BLaER1 treated with 17β-estradiol and CSF1 and Interleukin-3, amounts not matched to agents 10 nM and 100 nM (cell line): ENCODE results near the gene GSDMA.
A peak's percentile ranks its signal among the peaks of the same experiment; 100 is the strongest.

ENCODE experiments used
- H3K27ac ChIP-seq, 11 experiments: shearing (Covaris generic); formaldehyde crosslinking; 2 replicates each; pipeline ENCODE4 v1.8.1; 2022
- H3K27me3 ChIP-seq, 11 experiments: shearing (Covaris generic); formaldehyde crosslinking; 2 replicates each; pipeline ENCODE4 v1.8.1; 2022
- H3K36me3 ChIP-seq, 11 experiments: shearing (Covaris generic); formaldehyde crosslinking; 2 replicates each; pipeline ENCODE4 v1.8.1; 2022
- H3K4me1 ChIP-seq, 10 experiments: shearing (Covaris generic); formaldehyde crosslinking; 2 replicates each; pipeline ENCODE4 v1.8.1; 2022
- H3K4me2 ChIP-seq, 11 experiments: shearing (Covaris generic); formaldehyde crosslinking; 2 replicates each; pipeline ENCODE4 v1.8.1; 2022
- H3K4me3 ChIP-seq, 10 experiments: shearing (Covaris generic); formaldehyde crosslinking; 2 replicates each; pipeline ENCODE4 v1.8.1; 2022
- H3K9ac ChIP-seq, 11 experiments: shearing (Covaris generic); formaldehyde crosslinking; 2 replicates each; pipeline ENCODE4 v1.8.1; 2022
- H3K9me3 ChIP-seq, 11 experiments: shearing (Covaris generic); formaldehyde crosslinking; replicated peaks in 1 of 11; 2 replicates each; pipeline ENCODE4 v1.8.1; 2022
- H4K20me1 ChIP-seq, 11 experiments: shearing (Covaris generic); formaldehyde crosslinking; 2 replicates each; pipeline ENCODE4 v1.8.1; 2022
- Cebpa-rat ChIP-seq, 11 experiments: shearing (Covaris generic); IDR thresholded peaks; 2 replicates each; pipeline ENCODE4 v1.8.1; 2022

GSDMA gene

DNA sequence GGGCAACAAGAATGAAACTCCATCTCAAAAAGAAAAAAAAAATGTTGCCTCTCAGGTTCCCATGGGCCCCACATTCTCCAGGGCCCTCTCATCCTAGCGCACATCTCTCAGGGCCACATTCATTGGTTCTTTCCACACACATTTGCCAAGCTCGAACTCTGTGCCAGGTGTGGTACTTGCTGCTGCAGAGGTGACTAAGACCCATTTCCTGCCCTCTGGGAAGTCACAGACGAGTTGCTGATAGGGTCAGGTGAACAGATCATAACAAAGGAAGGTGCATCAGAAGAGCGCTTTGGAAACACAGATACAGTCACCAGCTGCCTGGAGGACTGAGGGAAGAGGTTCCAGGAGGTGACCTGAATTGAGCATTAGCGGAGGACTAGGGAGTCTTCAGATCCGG is 1.0 kb downstream of the GSDMA start:
- H3K9me3 ChIP-seq = no peaks in the 10 kb centered on the region
- H3K4me2 ChIP-seq = no peak overlapping the region
- no peak overlapping the region for H3K9ac ChIP-seq

DNA sequence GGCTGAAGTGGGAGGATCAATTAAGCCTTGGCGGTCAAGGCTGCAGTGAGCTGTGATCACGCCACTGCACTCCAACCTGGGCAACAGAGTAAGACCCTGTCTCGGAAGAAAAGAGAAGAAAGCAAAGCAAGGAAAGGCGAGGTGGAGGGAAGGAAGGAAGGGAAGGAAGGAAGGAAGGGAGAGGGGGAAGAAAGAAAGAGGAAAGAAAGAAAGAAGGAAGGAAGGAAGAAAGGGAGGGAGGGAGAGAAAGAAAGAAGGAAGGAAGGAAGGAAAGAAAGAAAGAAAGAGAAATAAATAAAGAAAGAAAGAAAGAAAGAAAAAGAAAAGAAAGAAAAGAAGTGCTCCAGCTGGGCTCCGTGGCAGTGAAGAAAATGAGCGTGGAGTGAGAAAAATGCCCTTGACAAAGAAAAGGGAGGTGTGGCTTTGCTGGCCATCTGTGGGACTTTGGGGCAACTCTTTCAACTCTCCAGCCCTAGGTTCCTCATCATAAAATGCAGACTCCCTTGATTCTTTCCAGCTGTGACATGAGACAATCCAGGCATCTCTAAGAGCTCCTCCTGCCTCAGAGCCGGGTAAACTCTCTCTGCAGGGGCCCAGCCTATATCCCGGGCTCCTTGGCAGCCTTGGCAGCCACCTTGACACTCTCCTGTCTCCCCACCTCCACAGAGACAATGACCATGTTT is 2.4 kb downstream of the GSDMA start:
- Histone ChIP-seq H3K4me1 (peaks cover 13 to 42% (median 27%) of the 10 kb centered on the region in 10 experiments), H3K4me2 (no peak overlapping the region; a peak in 1 of 22 replicates), H3K4me3 (no peak overlapping the region), H3K27me3 (no peaks in the 10 kb centered on the region), H3K36me3 (no peaks in the 10 kb centered on the region), H4K20me1 (no peaks in the 10 kb centered on the region), H3K27ac (no peak overlapping the region), H3K9ac (no peak overlapping the region), H3K9me3 (no peaks in the 10 kb centered on the region)
- TF ChIP-seq Cebpa-rat (IDR thresholded peaks at IDR 0.05) = no peak

More for the DNA sequence above, 1.0 kb downstream of the GSDMA start:
- Histone ChIP-seq H3K4me1 (peaks cover 26 to 52% (median 34%) of the 10 kb centered on the region in 10 experiments), H3K27ac (no peak overlapping the region), H3K4me3 (no peak overlapping the region), H4K20me1 (no peaks in the 10 kb centered on the region), H3K27me3 (no peaks in the 10 kb centered on the region), H3K36me3 (no peaks in the 10 kb centered on the region)
- no peak for TF ChIP-seq Cebpa-rat (IDR thresholded peaks at IDR 0.05)

DNA sequence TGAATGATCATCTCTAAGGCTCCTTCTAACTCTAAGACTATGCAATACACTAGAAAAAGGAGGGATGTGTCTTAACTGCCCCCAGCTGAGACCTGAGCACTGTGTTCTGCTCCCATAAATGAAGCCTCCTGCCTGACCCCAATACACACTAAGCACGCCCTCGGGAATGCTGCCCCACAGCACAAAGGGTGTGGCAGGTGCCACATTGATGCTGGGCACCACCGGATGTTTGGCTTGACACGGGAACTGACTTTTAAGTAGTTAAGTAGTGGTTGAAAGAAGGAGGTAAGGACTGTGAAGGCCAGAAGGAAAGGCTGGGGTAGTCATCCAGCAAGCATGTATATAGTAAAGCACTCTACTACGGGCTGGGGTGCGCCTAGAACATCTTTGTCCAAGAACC is 4.0 kb downstream of the GSDMA start:
- H3K9ac ChIP-seq = no peak overlapping the region
- H3K27ac ChIP-seq = peak overlapping the region in 5 of 11 experiments; percentile 17 to 54 (median 49); a peak in 4 of 22 replicates
- H3K9me3 ChIP-seq = no peaks in the 10 kb centered on the region
- peak overlapping the region in 7 of 11 experiments; percentile 13 to 80 (median 75); a peak in 12 of 22 replicates for H3K4me2 ChIP-seq
- no peak overlapping the region for H3K4me3 ChIP-seq
- peaks cover 8 to 41% (median 27%) of the 10 kb centered on the region in 10 experiments for H3K4me1 ChIP-seq
- no peaks in the 10 kb centered on the region for H4K20me1 ChIP-seq
- TF ChIP-seq Cebpa-rat (IDR thresholded peaks at IDR 0.05) = no peak
- no peaks in the 10 kb centered on the region for H3K36me3 ChIP-seq
- no peaks in the 10 kb centered on the region; a peak in 1 of 22 replicates for H3K27me3 ChIP-seq

DNA sequence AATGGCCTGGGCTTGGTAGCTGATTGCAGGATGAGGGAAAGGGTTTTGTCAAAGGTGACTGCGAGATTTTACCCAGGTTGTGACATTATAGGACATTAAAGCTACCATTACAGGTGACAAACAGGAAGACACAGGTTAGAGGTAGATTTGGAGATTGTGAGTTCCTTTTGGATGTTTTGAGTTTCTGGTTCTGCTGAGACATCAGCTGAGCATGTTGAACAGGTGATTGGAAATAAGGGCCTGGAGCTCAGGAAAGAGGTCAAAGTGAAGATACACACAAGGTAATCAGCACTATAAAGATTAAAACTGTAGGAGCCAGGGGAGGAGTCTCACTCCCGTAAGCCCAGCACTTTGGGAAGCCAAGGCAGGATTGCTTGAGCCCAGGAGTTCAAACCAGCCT is 6.0 kb downstream of the GSDMA start:
- Histone ChIP-seq H3K36me3 (no peaks in the 10 kb centered on the region), H3K27ac (peak overlapping the region in 1 of 11 experiments; percentile 49; a peak in 1 of 22 replicates), H3K4me2 (peak overlapping the region in 4 of 11 experiments; percentile 64 to 80 (median 78); a peak in 4 of 22 replicates), H3K9ac (no peak overlapping the region), H3K27me3 (no peaks in the 10 kb centered on the region; a peak in 1 of 22 replicates), H3K9me3 (no peaks in the 10 kb centered on the region), H3K4me1 (peaks cover 0 to 53% (median 19%) of the 10 kb centered on the region in 10 experiments; a peak in 14 of 20 replicates), H3K4me3 (no peak overlapping the region), H4K20me1 (no peaks in the 10 kb centered on the region)
- no peak for TF ChIP-seq Cebpa-rat (IDR thresholded peaks at IDR 0.05)

DNA sequence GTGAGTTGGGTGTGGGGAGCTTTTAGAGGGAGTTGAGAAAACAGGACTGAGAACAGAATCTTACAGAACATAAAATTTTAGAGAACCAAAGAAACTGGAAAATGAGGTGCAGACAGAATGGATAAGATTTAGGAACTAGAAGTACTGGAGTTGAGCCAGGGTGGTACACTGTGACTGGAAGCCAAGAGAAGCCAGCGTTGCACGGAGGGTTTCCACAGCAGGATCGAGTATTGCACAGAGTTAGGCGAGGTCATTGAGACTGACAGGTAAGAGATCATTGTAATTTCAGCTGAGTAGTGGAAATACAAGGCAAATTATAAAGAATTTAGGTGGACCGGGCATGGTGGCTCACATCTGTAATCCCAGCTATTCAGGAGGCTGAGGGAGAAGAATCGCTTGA is 6.6 kb downstream of the GSDMA start:
- no peaks in the 10 kb centered on the region for H3K9me3 ChIP-seq
- peak overlapping the region in 1 of 11 experiments; percentile 15; a peak in 1 of 22 replicates for H3K9ac ChIP-seq
- H3K4me1 ChIP-seq = peaks cover 0 to 53% (median 19%) of the 10 kb centered on the region in 10 experiments; a peak in 14 of 20 replicates
- TF ChIP-seq Cebpa-rat (IDR thresholded peaks at IDR 0.05) = no peak
- no peaks in the 10 kb centered on the region for H3K36me3 ChIP-seq
- H3K27ac ChIP-seq = no peak overlapping the region
- H3K4me2 ChIP-seq = no peak overlapping the region
- no peak overlapping the region for H3K4me3 ChIP-seq
- no peaks in the 10 kb centered on the region; a peak in 1 of 22 replicates for H3K27me3 ChIP-seq
- no peaks in the 10 kb centered on the region for H4K20me1 ChIP-seq

DNA sequence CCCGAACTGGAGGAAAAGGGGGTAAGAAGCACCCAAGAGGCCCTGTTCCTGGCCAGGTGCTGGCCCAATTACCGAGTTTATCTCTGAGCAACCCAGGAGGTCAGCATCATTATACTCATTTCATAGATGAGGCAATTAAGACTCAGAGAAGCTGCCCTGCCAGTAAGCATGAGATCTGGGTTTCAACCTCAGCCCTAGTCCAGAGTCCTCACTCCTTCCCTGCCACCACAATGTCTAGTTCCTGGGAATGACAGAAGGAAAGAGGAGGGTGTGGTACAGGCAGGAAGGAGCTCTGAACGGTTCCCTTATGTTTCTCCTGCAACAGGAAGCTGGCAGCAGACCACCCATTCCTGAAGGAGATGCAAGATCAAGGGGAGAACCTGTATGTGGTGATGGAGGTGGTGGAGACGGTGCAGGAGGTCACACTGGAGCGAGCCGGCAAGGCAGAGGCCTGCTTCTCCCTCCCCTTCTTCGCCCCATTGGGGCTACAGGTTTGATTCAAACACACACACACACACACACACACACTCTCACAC is 7.4 kb downstream of the GSDMA start:
- TF ChIP-seq Cebpa-rat (IDR thresholded peaks at IDR 0.05) = no peak
- no peaks in the 10 kb centered on the region for H4K20me1 ChIP-seq
- H3K27me3 ChIP-seq = no peaks in the 10 kb centered on the region; a peak in 1 of 22 replicates
- no peak overlapping the region for H3K27ac ChIP-seq
- no peak overlapping the region for H3K4me3 ChIP-seq
- H3K4me2 ChIP-seq = no peak overlapping the region
- H3K9ac ChIP-seq = no peak overlapping the region
- peaks cover 0 to 53% (median 18%) of the 10 kb centered on the region in 10 experiments; a peak in 14 of 20 replicates for H3K4me1 ChIP-seq
- no peaks in the 10 kb centered on the region for H3K9me3 ChIP-seq
- H3K36me3 ChIP-seq = no peaks in the 10 kb centered on the region

DNA sequence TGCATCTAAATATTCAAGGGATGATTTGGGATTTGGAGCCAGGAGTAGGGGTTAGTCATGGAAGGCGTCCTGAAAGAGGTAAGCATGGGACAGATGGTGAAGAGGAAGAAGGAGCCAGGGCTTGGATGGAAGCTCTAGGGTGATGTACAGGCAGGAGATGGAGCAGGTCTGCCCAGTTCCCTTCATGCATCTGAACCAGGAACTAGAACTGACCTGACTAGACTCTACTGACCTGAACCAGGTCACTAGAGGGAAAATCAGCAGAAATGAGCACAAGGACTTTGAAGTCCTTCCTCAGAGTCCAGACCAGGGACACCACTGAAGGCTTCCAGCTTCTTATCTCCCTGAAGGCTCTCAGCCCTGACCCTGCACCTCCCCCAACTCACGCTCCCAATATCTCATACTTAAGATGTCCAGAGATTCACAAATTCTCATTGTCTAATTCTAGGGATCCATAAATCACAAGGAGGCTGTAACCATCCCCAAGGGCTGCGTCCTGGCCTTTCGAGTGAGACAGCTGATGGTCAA is 8.3 kb downstream of the GSDMA start:
- Histone ChIP-seq H3K27me3 (no peaks in the 10 kb centered on the region; a peak in 1 of 22 replicates), H3K4me2 (no peak overlapping the region), H3K27ac (no peak overlapping the region), H4K20me1 (no peaks in the 10 kb centered on the region), H3K9me3 (no peaks in the 10 kb centered on the region), H3K36me3 (no peaks in the 10 kb centered on the region), H3K9ac (no peak overlapping the region), H3K4me1 (peaks cover 0 to 51% (median 18%) of the 10 kb centered on the region in 10 experiments; a peak in 14 of 20 replicates), H3K4me3 (no peak overlapping the region)
- TF ChIP-seq Cebpa-rat (IDR thresholded peaks at IDR 0.05) = no peak

DNA sequence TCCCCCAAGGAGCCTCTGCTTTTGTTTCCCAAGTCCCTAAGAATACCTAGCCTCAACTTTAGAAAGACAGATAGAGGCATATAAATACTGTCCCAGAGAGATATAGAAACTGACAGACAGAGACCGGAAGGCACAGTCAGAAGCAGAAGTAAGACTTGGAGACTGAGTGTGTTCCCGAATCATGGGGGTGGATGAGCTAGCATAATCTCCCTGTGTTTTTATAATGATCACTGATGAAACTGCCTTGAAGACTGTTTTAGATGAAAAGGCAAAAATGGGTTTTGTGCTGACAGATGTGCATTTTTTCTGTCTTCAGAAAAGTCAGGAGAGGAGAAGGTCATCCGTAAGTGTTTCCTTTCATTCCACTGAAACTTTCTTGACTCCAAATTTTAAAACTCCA is 9.5 kb downstream of the GSDMA start:
- Histone ChIP-seq H4K20me1 (no peaks in the 10 kb centered on the region), H3K9me3 (no peaks in the 10 kb centered on the region), H3K4me3 (no peak overlapping the region), H3K9ac (no peak overlapping the region), H3K4me1 (peaks cover 0 to 40% (median 10%) of the 10 kb centered on the region in 10 experiments; a peak in 14 of 20 replicates), H3K27me3 (no peaks in the 10 kb centered on the region; a peak in 1 of 22 replicates), H3K27ac (no peak overlapping the region), H3K4me2 (peak overlapping the region in 2 of 11 experiments; percentile 46 to 66; a peak in 4 of 22 replicates), H3K36me3 (no peaks in the 10 kb centered on the region)
- TF ChIP-seq Cebpa-rat (IDR thresholded peaks at IDR 0.05) = no peak

DNA sequence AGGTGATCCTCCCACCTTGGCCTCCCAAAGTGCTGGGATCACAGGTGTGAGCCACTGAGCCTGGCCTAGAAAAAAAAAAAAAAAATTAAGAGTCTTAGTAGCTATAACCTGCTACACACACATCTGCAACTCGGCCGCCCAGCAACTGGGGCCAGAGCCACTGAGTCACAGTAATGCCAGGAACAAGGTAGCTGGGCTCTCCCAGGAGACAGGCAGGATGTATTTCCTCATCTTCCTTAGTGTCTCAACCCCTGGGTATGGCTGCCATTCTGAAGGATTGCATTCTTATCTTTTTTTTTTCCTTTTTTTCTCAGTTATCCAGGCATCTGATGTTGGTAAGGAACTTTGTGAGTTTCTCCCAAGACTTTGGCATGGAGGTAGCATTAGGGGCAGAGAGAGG is 10.7 kb downstream of the GSDMA start:
- Histone ChIP-seq H3K36me3 (no peaks in the 10 kb centered on the region), H3K4me3 (no peak overlapping the region), H3K27ac (no peak overlapping the region), H3K9ac (no peak overlapping the region), H3K4me1 (peaks cover 0 to 28% (median 2%) of the 10 kb centered on the region in 10 experiments; a peak in 9 of 20 replicates), H4K20me1 (no peaks in the 10 kb centered on the region), H3K9me3 (no peaks in the 10 kb centered on the region), H3K27me3 (no peaks in the 10 kb centered on the region; a peak in 1 of 22 replicates), H3K4me2 (peak overlapping the region in 1 of 11 experiments; percentile 5; a peak in 1 of 22 replicates)
- no peak for TF ChIP-seq Cebpa-rat (IDR thresholded peaks at IDR 0.05)
